ENCODE data around the gene PISD.

The PISD gene

DNA sequence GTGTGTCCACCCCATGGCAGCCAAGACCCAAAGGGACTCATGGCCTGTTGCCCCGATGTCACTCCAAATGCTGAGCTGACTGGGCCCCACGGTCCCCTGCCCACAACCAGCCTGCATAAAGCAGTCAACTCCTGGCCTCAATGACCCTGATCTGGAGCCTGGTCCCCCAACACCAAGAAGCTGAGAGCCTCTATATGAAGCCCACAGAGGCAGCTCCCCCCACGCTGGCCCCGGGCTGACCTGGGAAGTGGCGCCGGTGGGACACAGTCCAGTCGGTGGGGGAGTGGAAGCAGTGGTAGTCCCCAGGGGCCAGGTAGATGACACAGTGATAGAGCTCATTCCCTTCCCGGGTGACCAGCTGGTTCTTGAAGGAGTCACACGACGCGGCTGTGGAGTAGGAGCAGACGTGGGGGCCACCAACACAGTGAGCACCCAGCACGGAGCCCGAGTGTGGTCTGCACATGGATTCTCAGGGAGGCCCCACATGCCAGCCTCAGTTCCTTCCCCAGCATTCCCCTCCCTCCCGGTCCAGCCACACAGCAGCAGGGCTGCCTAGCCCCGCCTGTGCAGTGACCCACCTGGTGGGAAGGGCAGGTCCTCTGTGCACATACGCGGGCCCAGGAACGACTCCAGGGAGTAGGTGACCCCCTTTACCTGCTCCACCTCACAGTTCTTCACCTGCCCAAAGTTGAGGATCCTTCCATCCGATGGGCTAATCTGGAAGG, 41.1 kb downstream of the PISD start:
- Histone ChIP-seq H3K4me1 (ENCODE audit: insufficient read depth, low read length, poor library complexity, severe bottlenecking) (peaks cover 4% of the 10 kb centered on the region), H3K9me3 (ENCODE audit: insufficient read depth, low read depth, low read length) (no peaks in the 10 kb centered on the region), H3K79me2 (ENCODE audit: insufficient read depth, low read length) (peaks cover 38% of the 10 kb centered on the region; the same call in 1 of the 2 replicates), H3K36me3 (ENCODE audit: insufficient read depth, low read length) (peaks cover 72% of the 10 kb centered on the region; the same call in 1 of the 2 replicates), H3K27me3 (ENCODE audit: insufficient read depth, low read length, poor library complexity, severe bottlenecking) (no peaks in the 10 kb centered on the region), H2AFZ (ENCODE audit: low read length) (no peak overlapping the region), H3K4me3 (ENCODE audit: low read length, poor library complexity, severe bottlenecking) (no peak overlapping the region), H3K9ac (ENCODE audit: low read depth, low read length, poor library complexity, severe bottlenecking) (no peak overlapping the region), H3F3A (ENCODE audit: low read depth) (no peaks in the 10 kb centered on the region), H4K20me1 (ENCODE audit: insufficient read depth, low read length, poor library complexity, severe bottlenecking) (peaks cover 15% of the 10 kb centered on the region), H3K9me2 (replicated peaks; ENCODE audit: low read depth, low read length) (no peaks in the 10 kb centered on the region), H3K4me2 (ENCODE audit: low read depth, low read length, poor library complexity, severe bottlenecking) (no peak overlapping the region)
- TF ChIP-seq, protein P1, sequence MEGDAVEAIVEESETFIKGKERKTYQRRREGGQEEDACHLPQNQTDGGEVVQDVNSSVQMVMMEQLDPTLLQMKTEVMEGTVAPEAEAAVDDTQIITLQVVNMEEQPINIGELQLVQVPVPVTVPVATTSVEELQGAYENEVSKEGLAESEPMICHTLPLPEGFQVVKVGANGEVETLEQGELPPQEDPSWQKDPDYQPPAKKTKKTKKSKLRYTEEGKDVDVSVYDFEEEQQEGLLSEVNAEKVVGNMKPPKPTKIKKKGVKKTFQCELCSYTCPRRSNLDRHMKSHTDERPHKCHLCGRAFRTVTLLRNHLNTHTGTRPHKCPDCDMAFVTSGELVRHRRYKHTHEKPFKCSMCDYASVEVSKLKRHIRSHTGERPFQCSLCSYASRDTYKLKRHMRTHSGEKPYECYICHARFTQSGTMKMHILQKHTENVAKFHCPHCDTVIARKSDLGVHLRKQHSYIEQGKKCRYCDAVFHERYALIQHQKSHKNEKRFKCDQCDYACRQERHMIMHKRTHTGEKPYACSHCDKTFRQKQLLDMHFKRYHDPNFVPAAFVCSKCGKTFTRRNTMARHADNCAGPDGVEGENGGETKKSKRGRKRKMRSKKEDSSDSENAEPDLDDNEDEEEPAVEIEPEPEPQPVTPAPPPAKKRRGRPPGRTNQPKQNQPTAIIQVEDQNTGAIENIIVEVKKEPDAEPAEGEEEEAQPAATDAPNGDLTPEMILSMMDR (conservative IDR thresholded peaks at IDR 0.05; ENCODE audit: low read length): no peak
- no peak for TF ChIP-seq EZH2phosphoT487 (IDR thresholded peaks at IDR 0.05; ENCODE audit: borderline replicate concordance)

DNA sequence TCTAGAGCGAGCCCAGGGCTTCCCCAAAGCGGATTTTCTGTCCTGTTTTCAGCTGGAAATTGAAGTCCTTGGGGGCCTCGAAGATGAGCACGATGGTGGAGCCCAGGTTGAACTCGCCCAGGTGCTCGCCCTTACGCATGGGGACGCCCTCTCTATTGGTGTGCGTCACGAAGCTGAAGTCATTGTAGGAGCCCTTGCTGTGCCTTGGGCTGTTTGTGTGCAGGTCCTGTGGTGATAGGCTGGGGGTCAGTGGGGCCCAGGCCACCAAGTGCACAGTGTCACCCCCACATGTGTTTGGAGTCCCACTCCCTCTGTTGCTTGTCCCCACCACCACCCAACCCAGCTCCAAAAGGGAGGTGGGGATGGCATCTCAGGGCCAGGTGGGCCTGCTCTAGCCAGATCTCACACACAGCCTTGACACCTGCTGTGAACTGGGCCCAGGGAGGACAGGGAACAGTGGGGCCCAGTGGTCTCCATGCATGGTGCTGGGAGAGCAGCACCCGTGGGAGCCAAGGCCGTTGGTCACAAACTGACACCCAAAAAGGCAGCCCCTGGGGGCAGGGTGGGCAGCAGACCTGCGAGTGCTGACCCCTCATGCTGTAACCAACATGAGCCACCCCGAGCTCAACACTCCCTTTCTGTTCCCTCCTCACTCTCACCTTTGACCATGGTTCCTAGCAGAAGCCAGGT, 42.3 kb downstream of the PISD start:
- no peaks in the 10 kb centered on the region for H3K9me2 ChIP-seq (replicated peaks; ENCODE audit: low read depth, low read length)
- TF ChIP-seq, protein P1 (conservative IDR thresholded peaks at IDR 0.05; ENCODE audit: low read length): no peak
- no peak for TF ChIP-seq EZH2phosphoT487 (IDR thresholded peaks at IDR 0.05; ENCODE audit: borderline replicate concordance)
- H3K4me1 ChIP-seq (ENCODE audit: insufficient read depth, low read length, poor library complexity, severe bottlenecking): peaks cover 9% of the 10 kb centered on the region
- peaks cover 26% of the 10 kb centered on the region; the same call in 1 of the 2 replicates for H3K79me2 ChIP-seq (ENCODE audit: insufficient read depth, low read length)
- no peak overlapping the region for H3K9ac ChIP-seq (ENCODE audit: low read depth, low read length, poor library complexity, severe bottlenecking)
- H3K4me2 ChIP-seq (ENCODE audit: low read depth, low read length, poor library complexity, severe bottlenecking): no peak overlapping the region
- H3K4me3 ChIP-seq (ENCODE audit: low read length, poor library complexity, severe bottlenecking): no peak overlapping the region
- H3K27me3 ChIP-seq (ENCODE audit: insufficient read depth, low read length, poor library complexity, severe bottlenecking): no peaks in the 10 kb centered on the region
- no peaks in the 10 kb centered on the region for H3F3A ChIP-seq (ENCODE audit: low read depth)
- no peaks in the 10 kb centered on the region for H3K9me3 ChIP-seq (ENCODE audit: insufficient read depth, low read depth, low read length)
- peaks cover 68% of the 10 kb centered on the region; the same call in 1 of the 2 replicates for H3K36me3 ChIP-seq (ENCODE audit: insufficient read depth, low read length)
- no peak overlapping the region for H2AFZ ChIP-seq (ENCODE audit: low read length)
- H4K20me1 ChIP-seq (ENCODE audit: insufficient read depth, low read length, poor library complexity, severe bottlenecking): peaks cover 14% of the 10 kb centered on the region

DNA sequence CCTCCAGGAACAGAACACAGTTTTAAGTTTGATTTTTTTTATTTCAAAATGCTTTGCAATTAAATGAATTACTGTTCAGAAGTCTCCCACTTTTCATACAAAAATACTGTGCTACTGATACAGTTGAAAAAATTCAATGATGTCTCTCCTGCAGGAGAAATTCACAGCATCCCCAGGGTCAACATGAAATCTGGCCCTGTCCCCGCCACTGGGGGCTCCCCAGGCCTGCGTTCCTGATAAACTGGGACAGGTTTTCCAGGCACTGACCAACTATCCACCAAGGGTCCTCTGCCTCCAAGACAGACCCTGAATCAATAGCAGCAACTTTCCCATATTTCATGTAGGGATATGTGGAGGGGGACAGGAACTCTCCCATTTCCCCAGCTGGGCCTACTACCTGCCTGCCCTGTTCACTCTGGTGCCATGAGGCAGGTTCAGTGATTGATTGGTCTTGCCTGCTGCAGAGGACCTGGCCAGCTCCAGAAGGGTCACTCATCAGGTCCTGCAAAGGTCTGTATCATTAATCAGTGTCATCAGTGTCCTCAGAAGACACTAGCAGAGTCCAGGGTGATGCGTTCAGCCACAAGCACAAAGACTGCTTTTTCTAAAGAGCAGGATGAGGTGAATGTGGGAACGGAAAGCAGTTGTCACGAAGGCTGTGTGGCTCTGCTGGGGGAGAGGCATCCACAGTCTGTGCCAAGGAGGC, 43.4 kb downstream of the PISD start:
- no peak overlapping the region for H3K4me3 ChIP-seq (ENCODE audit: low read length, poor library complexity, severe bottlenecking)
- no peaks in the 10 kb centered on the region for H3K27me3 ChIP-seq (ENCODE audit: insufficient read depth, low read length, poor library complexity, severe bottlenecking)
- H3K4me2 ChIP-seq (ENCODE audit: low read depth, low read length, poor library complexity, severe bottlenecking): no peak overlapping the region
- peaks cover 68% of the 10 kb centered on the region; the same call in 1 of the 2 replicates for H3K36me3 ChIP-seq (ENCODE audit: insufficient read depth, low read length)
- H3F3A ChIP-seq (ENCODE audit: low read depth): no peaks in the 10 kb centered on the region
- no peak overlapping the region for H3K9ac ChIP-seq (ENCODE audit: low read depth, low read length, poor library complexity, severe bottlenecking)
- TF ChIP-seq, protein P1 (conservative IDR thresholded peaks at IDR 0.05; ENCODE audit: low read length): no peak
- no peak for TF ChIP-seq EZH2phosphoT487 (IDR thresholded peaks at IDR 0.05; ENCODE audit: borderline replicate concordance)
- H3K9me3 ChIP-seq (ENCODE audit: insufficient read depth, low read depth, low read length): no peaks in the 10 kb centered on the region
- no peaks in the 10 kb centered on the region for H3K9me2 ChIP-seq (replicated peaks; ENCODE audit: low read depth, low read length)
- peaks cover 9% of the 10 kb centered on the region for H3K4me1 ChIP-seq (ENCODE audit: insufficient read depth, low read length, poor library complexity, severe bottlenecking)
- peaks cover 11% of the 10 kb centered on the region for H4K20me1 ChIP-seq (ENCODE audit: insufficient read depth, low read length, poor library complexity, severe bottlenecking)
- peaks cover 15% of the 10 kb centered on the region; the same call in 1 of the 2 replicates for H3K79me2 ChIP-seq (ENCODE audit: insufficient read depth, low read length)
- no peak overlapping the region for H2AFZ ChIP-seq (ENCODE audit: low read length)
